H9 (cell line): ENCODE measurements around the gene RERG. TPM values are rescaled to one million over a fixed set of nuclear protein-coding genes. Genes with fewer than 3 reads are reported as not detected.

Experiments
- DNase-seq: peaks from one replicate; pipeline ENCODE4 v3.0.0-alpha.2; 2017
- H2AFZ ChIP-seq: one replicate; pipeline ENCODE4 v1.6.1; 2013; ENCODE audit warnings: mild to moderate bottlenecking, low read length, control low read depth, moderate library complexity
- H2AK5ac ChIP-seq: 2 replicates; pipeline ENCODE4 v1.6.1; 2013; ENCODE audit warnings: low read length, control low read depth, mixed read lengths; ENCODE audit not compliant: insufficient read length
- H2BK120ac ChIP-seq: one replicate; pipeline ENCODE4 v1.6.1; 2013; ENCODE audit warnings: low read depth, mild to moderate bottlenecking, low read length, control low read depth, inconsistent platforms; ENCODE audit not compliant: poor library complexity, severe bottlenecking
- H2BK12ac ChIP-seq: 2 replicates; pipeline ENCODE4 v1.6.1; 2013; ENCODE audit warnings: low read length, control low read depth, mixed read lengths, low read depth; ENCODE audit not compliant: insufficient read length
- H2BK15ac ChIP-seq: 2 replicates; pipeline ENCODE4 v1.6.1; 2013; ENCODE audit warnings: low read depth, low read length, control low read depth
- H2BK20ac ChIP-seq: one replicate; pipeline ENCODE4 v1.6.1; 2013; ENCODE audit warnings: low read depth, mild to moderate bottlenecking, low read length, control low read depth, inconsistent platforms; ENCODE audit not compliant: poor library complexity, severe bottlenecking
- H2BK5ac ChIP-seq: 2 replicates; pipeline ENCODE4 v1.6.1; 2013; ENCODE audit warnings: low read length, control low read depth, mixed read lengths; ENCODE audit not compliant: insufficient read length
- H3K14ac ChIP-seq: 2 replicates; pipeline ENCODE4 v1.6.1; 2013; ENCODE audit warnings: low read length, control low read depth; ENCODE audit not compliant: insufficient read depth
- H3K18ac ChIP-seq: 2 replicates; pipeline ENCODE4 v1.6.1; 2013; ENCODE audit warnings: low read depth, mild to moderate bottlenecking, mixed read lengths, low read length, control low read depth; ENCODE audit not compliant: insufficient read length
- H3K23ac ChIP-seq: 2 replicates; pipeline ENCODE4 v1.6.1; 2013; ENCODE audit warnings: low read length, control low read depth, mixed read lengths, low read depth; ENCODE audit not compliant: insufficient read length
- H3K23me2 ChIP-seq: 2 replicates; pipeline ENCODE4 v1.6.1; 2013; ENCODE audit warnings: low read depth, mild to moderate bottlenecking, mixed read lengths, low read length, control low read depth; ENCODE audit not compliant: insufficient read length, poor library complexity, severe bottlenecking
- H3K27ac ChIP-seq: 2 replicates; pipeline ENCODE4 v1.5.1; 2013; ENCODE audit warnings: low read length, control low read depth, mixed read lengths, low read depth; ENCODE audit not compliant: insufficient read length
- H3K27me3 ChIP-seq: 2 replicates; pipeline ENCODE4 v1.6.1; 2013; ENCODE audit warnings: low read length, control low read depth, inconsistent platforms; ENCODE audit not compliant: insufficient read depth
- H3K4ac ChIP-seq: 2 replicates; pipeline ENCODE4 v1.6.1; 2013; ENCODE audit warnings: low read depth, mild to moderate bottlenecking, control low read depth, inconsistent platforms, low read length, moderate library complexity
- H3K4me1 ChIP-seq: 2 replicates; pipeline ENCODE4 v1.6.1; 2013; ENCODE audit warnings: low read length, control low read depth, inconsistent platforms; ENCODE audit not compliant: insufficient read depth
- H3K4me2 ChIP-seq: 2 replicates; pipeline ENCODE4 v1.6.1; 2013; ENCODE audit warnings: low read length, control low read depth, mixed read lengths; ENCODE audit not compliant: insufficient read length, insufficient read depth
- H3K56ac ChIP-seq: 2 replicates; pipeline ENCODE4 v1.6.1; 2013; ENCODE audit warnings: low read depth, mild to moderate bottlenecking, mixed read lengths, low read length, control low read depth; ENCODE audit not compliant: insufficient read length
- H3K79me1 ChIP-seq: 2 replicates; pipeline ENCODE4 v1.6.1; 2013; ENCODE audit warnings: low read depth, mild to moderate bottlenecking, moderate library complexity, low read length, control low read depth, inconsistent platforms; ENCODE audit not compliant: insufficient read depth, poor library complexity, severe bottlenecking
- H3K79me2 ChIP-seq: 2 replicates; pipeline ENCODE4 v1.6.1; 2013; ENCODE audit warnings: low read length, control low read depth, inconsistent platforms; ENCODE audit not compliant: insufficient read depth
- H3K9ac ChIP-seq: 2 replicates; pipeline ENCODE4 v1.6.1; 2013; ENCODE audit warnings: low read length, control low read depth, mixed read lengths; ENCODE audit not compliant: insufficient read length; ENCODE audit errors: extremely low read depth
- H3K9me3 ChIP-seq: one replicate; pipeline ENCODE4 v1.6.1; 2013; ENCODE audit warnings: low read depth, low read length, inconsistent platforms; ENCODE audit not compliant: control insufficient read depth
- H3T11ph ChIP-seq: one replicate; pipeline ENCODE4 v1.6.1; 2013; ENCODE audit warnings: mild to moderate bottlenecking, low read length, control low read depth, inconsistent platforms
- H4K20me1 ChIP-seq: one replicate; pipeline ENCODE4 v1.6.1; 2013; ENCODE audit not compliant: control insufficient read depth, insufficient read length, insufficient read depth
- H4K5ac ChIP-seq: 2 replicates; pipeline ENCODE4 v1.6.1; 2013; ENCODE audit warnings: low read depth, mild to moderate bottlenecking, mixed read lengths, low read length, control low read depth; ENCODE audit not compliant: insufficient read length
- H4K8ac ChIP-seq: replicated peaks from 2 replicates; pipeline ENCODE4 v1.6.1; 2013; ENCODE audit warnings: low read length, control low read depth, mixed read lengths, low read depth; ENCODE audit not compliant: insufficient read length
- H4K91ac ChIP-seq: 2 replicates; pipeline ENCODE4 v1.6.1; 2013; ENCODE audit warnings: low read depth, mild to moderate bottlenecking, moderate library complexity, mixed read lengths, low read length, control low read depth; ENCODE audit not compliant: insufficient read length
- H3K27ac Mint-ChIP-seq, 3 experiments: 2 replicates in 2 of 3; 3 replicates in 1 of 3; pipeline ENCODE4 v1.8.0; 2020 to 2021; ENCODE audit warnings: mixed read lengths in 3 of 3, mild to moderate bottlenecking in 1 of 3, moderate library complexity in 1 of 3
- H3K27me3 Mint-ChIP-seq: 2 replicates; pipeline ENCODE4 v1.8.0; 2021; ENCODE audit warnings: low read depth, mild to moderate bottlenecking, moderate library complexity, mixed read lengths
- H3K36me3 Mint-ChIP-seq, 3 experiments: 2 replicates in 2 of 3; 3 replicates in 1 of 3; pipeline ENCODE4 v1.8.0; 2020 to 2021; ENCODE audit warnings: low read depth in 3 of 3, mixed read lengths in 3 of 3; ENCODE audit not compliant: insufficient read depth in 1 of 3
- H3K4me1 Mint-ChIP-seq, 2 experiments: 2 replicates each; pipeline ENCODE4 v1.8.0; 2020; ENCODE audit warnings: mixed read lengths in 2 of 2
- H3K4me3 Mint-ChIP-seq, 2 experiments: 2 replicates in 1 of 2; 3 replicates in 1 of 2; pipeline ENCODE4 v1.8.0; 2020 to 2021; ENCODE audit warnings: mild to moderate bottlenecking in 2 of 2, mixed read lengths in 2 of 2, moderate library complexity in 1 of 2
- H3K9me3 Mint-ChIP-seq, 2 experiments: 2 replicates in 1 of 2; 3 replicates in 1 of 2; pipeline ENCODE4 v1.8.0; 2020; ENCODE audit warnings: mild to moderate bottlenecking in 2 of 2, mixed read lengths in 2 of 2, moderate library complexity in 1 of 2
- WGBS: extraction: QIAGEN DNeasy Blood & Tissue Kit; methylation state at CpG from one replicate; pipeline ENCODE4 v1.1.7; 2013; ENCODE audit warnings: missing lambda C conversion rate, low lambda C conversion rate, mixed read lengths; ENCODE audit not compliant: insufficient read length; ENCODE audit errors: extremely low coverage; 5-methylcytosine and 5-hydroxymethylcytosine counted together
- total RNA-seq: library from RNA; stranded (reverse); gene quantifications from 2 replicates; pipeline ENCODE4 v1.2.1, GENCODE V29; 2021
- TF ChIP-seq, protein P1 (sequence below): fragments of 200-600 bp; sonication (generic); conservative IDR thresholded peaks from 3 replicates; pipeline ENCODE4 v1.8.0; 2021; ENCODE audit warnings: antibody characterized with exemption, mild to moderate bottlenecking

RERG gene
- total RNA-seq, 1 experiment from 2014 or later: not detected

DNA sequence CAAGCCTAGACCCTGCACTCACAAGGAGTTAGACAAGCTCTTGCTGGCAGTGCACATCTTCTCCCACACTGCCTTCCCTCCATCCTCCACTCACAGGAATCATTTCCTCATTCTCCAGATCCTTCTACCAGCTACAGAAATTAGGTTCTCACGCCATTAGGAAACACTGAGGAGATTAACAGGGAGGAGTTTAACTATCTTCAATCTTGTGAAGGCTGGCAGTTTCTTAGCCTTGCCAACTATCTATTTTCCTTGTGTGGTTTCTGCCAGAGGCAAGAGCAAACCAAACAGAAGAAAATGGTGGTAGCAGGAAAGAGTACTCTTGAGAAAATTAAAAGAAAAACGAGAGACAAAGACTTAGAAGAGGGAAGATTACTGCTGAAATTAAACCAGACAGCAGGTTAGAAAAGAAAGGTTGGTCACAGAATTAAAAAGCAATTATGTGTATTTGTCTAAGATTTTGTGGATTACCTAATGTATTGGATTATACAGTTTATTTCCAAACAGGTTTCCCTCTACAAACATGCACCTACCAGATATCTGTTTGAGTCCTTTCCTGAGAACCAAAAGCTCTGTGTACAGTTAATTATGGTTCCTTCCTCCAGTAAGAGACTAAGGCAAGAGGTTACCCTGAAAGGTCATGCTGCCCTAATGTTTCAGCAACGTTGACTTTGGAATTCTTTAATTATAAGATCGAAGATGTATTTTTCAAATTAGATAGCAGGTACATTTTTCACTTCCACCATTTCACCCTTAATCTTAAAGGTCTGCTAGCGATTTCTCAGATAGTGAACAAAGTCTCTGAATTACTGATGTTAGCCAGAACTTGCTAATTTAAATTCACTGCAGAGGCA is 5.0 kb downstream of the RERG start:
- H3K36me3 Mint-ChIP-seq: no peaks in the 10 kb centered on the region
- no peak overlapping the region for H3K23ac ChIP-seq
- no peak overlapping the region for H4K8ac ChIP-seq
- H2BK5ac ChIP-seq: no peak overlapping the region
- no peak overlapping the region for H3K9ac ChIP-seq
- H4K20me1 ChIP-seq: no peaks in the 10 kb centered on the region
- peaks cover 14% of the 10 kb centered on the region for H3K27me3 Mint-ChIP-seq
- no peak overlapping the region; a peak in 1 of 7 replicates for H3K27ac Mint-ChIP-seq
- no peaks in the 10 kb centered on the region for H3K79me2 ChIP-seq
- H3K9me3 Mint-ChIP-seq: no peaks in the 10 kb centered on the region
- H3T11ph ChIP-seq: no peak overlapping the region
- no CpG with 5 or more reads among the region's 5 CpGs for WGBS
- peaks cover 4% of the 10 kb centered on the region; the same call in 1 of the 2 replicates for H3K27me3 ChIP-seq
- no peak overlapping the region for H2BK120ac ChIP-seq
- no peaks in the 10 kb centered on the region for H3K79me1 ChIP-seq
- DNase-seq: no peak
- H3K18ac ChIP-seq: no peak overlapping the region
- no peak overlapping the region for H2BK15ac ChIP-seq
- H3K4me1 Mint-ChIP-seq: peaks cover 6% of the 10 kb centered on the region in 2 experiments
- H3K4ac ChIP-seq: no peak overlapping the region
- no peak overlapping the region for H2AK5ac ChIP-seq
- H2AFZ ChIP-seq: no peak overlapping the region
- H4K91ac ChIP-seq: no peak overlapping the region
- H3K56ac ChIP-seq: no peak overlapping the region
- TF ChIP-seq, protein P1, sequence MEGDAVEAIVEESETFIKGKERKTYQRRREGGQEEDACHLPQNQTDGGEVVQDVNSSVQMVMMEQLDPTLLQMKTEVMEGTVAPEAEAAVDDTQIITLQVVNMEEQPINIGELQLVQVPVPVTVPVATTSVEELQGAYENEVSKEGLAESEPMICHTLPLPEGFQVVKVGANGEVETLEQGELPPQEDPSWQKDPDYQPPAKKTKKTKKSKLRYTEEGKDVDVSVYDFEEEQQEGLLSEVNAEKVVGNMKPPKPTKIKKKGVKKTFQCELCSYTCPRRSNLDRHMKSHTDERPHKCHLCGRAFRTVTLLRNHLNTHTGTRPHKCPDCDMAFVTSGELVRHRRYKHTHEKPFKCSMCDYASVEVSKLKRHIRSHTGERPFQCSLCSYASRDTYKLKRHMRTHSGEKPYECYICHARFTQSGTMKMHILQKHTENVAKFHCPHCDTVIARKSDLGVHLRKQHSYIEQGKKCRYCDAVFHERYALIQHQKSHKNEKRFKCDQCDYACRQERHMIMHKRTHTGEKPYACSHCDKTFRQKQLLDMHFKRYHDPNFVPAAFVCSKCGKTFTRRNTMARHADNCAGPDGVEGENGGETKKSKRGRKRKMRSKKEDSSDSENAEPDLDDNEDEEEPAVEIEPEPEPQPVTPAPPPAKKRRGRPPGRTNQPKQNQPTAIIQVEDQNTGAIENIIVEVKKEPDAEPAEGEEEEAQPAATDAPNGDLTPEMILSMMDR: no peak
- no peak overlapping the region for H3K14ac ChIP-seq
- H3K4me1 ChIP-seq: peaks cover 2% of the 10 kb centered on the region; the same call in 1 of the 2 replicates
- no peaks in the 10 kb centered on the region for H3K9me3 ChIP-seq
- peaks cover 5% of the 10 kb centered on the region for H3K23me2 ChIP-seq
- H3K4me3 Mint-ChIP-seq: no peak overlapping the region
- H3K4me2 ChIP-seq: no peak overlapping the region
- H4K5ac ChIP-seq: no peak overlapping the region
- no peak overlapping the region for H2BK20ac ChIP-seq
- no peak overlapping the region for H2BK12ac ChIP-seq
- no peak overlapping the region for H3K27ac ChIP-seq
